ENCODE data around the gene RTN1. TPM values are rescaled to one million over a fixed set of nuclear protein-coding genes. Genes with fewer than 3 reads are reported as not detected.

Gene RTN1
- total RNA-seq, 1 donor from 2014 or later: 518 TPM

DNA sequence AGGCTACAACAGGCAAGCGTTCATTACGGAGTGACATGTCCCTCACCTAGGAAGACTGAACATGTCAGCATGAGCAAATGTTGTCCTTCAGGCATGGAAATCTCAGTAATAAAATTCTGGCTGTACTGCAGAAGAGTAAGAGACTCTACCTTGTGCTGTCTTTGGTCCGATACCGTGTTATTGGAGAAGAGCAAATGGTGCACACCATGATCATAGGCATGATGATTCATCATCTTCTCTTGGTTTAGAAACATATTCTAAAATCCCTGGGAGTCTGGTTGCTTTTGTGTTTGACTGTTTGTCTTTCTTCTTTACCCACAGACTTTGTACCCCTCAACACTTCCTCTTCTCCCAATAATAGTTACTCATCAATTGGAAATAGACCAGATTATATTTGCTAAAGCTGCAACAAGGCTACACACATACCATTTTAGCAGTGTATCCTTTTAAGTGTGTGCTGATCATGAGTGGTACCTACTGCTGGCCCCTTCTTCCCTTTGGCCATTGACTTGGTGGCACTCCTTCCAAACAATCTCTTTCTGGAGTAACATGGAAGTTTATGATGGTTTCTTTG is 93.5 kb downstream of the RTN1 start:
- Mint-ChIP-seq H3K27ac (ENCODE audit: unreplicated experiment) (no peak overlapping the region), H3K27me3 (ENCODE audit: unreplicated experiment) (no peaks in the 10 kb centered on the region), H3K9me3 (ENCODE audit: unreplicated experiment) (no peaks in the 10 kb centered on the region), H3K36me3 (ENCODE audit: unreplicated experiment) (no peaks in the 10 kb centered on the region), H3K4me3 (ENCODE audit: unreplicated experiment) (no peak overlapping the region), H3K4me1 (ENCODE audit: low read depth, unreplicated experiment) (peaks cover 8% of the 10 kb centered on the region)
- TF ChIP-seq, protein P1, sequence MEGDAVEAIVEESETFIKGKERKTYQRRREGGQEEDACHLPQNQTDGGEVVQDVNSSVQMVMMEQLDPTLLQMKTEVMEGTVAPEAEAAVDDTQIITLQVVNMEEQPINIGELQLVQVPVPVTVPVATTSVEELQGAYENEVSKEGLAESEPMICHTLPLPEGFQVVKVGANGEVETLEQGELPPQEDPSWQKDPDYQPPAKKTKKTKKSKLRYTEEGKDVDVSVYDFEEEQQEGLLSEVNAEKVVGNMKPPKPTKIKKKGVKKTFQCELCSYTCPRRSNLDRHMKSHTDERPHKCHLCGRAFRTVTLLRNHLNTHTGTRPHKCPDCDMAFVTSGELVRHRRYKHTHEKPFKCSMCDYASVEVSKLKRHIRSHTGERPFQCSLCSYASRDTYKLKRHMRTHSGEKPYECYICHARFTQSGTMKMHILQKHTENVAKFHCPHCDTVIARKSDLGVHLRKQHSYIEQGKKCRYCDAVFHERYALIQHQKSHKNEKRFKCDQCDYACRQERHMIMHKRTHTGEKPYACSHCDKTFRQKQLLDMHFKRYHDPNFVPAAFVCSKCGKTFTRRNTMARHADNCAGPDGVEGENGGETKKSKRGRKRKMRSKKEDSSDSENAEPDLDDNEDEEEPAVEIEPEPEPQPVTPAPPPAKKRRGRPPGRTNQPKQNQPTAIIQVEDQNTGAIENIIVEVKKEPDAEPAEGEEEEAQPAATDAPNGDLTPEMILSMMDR (IDR thresholded peaks at IDR 0.05; ENCODE audit: partially characterized antibody, unreplicated experiment): no peak
- no peak for DNase-seq

DNA sequence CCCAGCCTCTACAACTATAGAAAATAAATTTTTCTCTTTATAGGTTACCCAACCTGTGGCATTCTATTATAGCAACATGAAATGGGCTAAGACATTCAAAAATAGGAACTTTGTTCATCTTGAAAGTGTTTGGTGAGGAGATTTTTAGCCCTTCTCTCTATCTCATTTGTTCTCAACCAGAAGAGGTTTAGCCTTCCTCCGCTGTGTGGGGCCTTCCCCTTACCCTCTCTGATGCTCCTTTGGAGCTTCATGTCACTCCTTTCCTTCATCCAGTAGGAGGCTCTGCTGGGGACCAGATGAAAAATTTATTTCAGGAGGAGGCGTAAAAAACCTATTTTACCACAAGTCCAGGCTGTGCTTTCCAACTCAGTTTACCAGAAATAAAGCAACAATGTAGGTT is 94.1 kb downstream of the RTN1 start:
- Mint-ChIP-seq H3K27me3 (ENCODE audit: unreplicated experiment) (no peaks in the 10 kb centered on the region), H3K4me3 (ENCODE audit: unreplicated experiment) (no peak overlapping the region), H3K9me3 (ENCODE audit: unreplicated experiment) (no peaks in the 10 kb centered on the region), H3K27ac (ENCODE audit: unreplicated experiment) (no peak overlapping the region), H3K36me3 (ENCODE audit: unreplicated experiment) (no peaks in the 10 kb centered on the region), H3K4me1 (ENCODE audit: low read depth, unreplicated experiment) (peaks cover 8% of the 10 kb centered on the region)
- no peak for DNase-seq
- TF ChIP-seq, protein P1 (IDR thresholded peaks at IDR 0.05; ENCODE audit: partially characterized antibody, unreplicated experiment): no peak

DNA sequence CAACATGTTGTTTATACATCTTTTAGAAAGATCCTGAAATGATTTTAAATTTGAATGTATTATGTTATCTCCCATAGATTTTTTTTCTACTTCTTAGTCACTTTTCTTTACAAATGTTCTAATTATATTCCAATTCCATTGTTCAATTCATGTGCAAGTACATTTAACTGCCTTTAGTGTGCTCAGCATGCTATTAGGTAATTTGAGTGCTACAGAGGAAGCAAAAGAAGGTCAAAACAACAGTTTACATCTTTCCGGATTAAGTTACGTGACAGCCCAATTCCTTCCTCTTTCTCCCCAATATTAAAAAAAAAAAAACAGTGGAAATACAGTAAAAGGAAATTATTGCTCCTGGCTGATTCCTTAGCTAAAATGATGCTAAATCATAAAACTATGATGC is 98.3 kb downstream of the RTN1 start:
- Mint-ChIP-seq H3K36me3 (ENCODE audit: unreplicated experiment) (no peaks in the 10 kb centered on the region), H3K4me1 (ENCODE audit: low read depth, unreplicated experiment) (peaks cover 10% of the 10 kb centered on the region), H3K27me3 (ENCODE audit: unreplicated experiment) (no peaks in the 10 kb centered on the region), H3K9me3 (ENCODE audit: unreplicated experiment) (no peaks in the 10 kb centered on the region), H3K27ac (ENCODE audit: unreplicated experiment) (peak overlapping the region; percentile 18), H3K4me3 (ENCODE audit: unreplicated experiment) (no peak overlapping the region)
- TF ChIP-seq, protein P1 (IDR thresholded peaks at IDR 0.05; ENCODE audit: partially characterized antibody, unreplicated experiment): no peak
- no peak for DNase-seq

DNA sequence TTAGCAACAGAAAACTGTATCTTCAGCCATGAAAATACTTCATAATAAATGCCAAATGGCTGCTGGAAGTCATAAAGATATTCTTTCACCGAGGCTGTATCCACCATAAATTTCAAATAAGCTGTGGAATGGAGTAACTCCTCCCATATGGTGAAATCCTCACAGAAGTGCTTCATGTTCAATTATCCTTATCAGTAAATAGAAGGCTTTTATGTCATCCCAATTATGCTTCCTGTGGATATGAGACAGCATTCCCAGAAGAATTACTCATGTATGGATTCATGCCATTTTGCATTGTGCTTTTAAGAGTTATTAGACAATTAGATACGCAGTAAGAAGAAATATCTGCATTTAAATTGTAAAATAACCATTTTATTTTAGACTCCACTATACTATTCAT is 99.0 kb downstream of the RTN1 start:
- Mint-ChIP-seq H3K27ac (ENCODE audit: unreplicated experiment) (no peak overlapping the region), H3K4me3 (ENCODE audit: unreplicated experiment) (no peak overlapping the region), H3K4me1 (ENCODE audit: low read depth, unreplicated experiment) (peaks cover 10% of the 10 kb centered on the region), H3K9me3 (ENCODE audit: unreplicated experiment) (no peaks in the 10 kb centered on the region), H3K36me3 (ENCODE audit: unreplicated experiment) (no peaks in the 10 kb centered on the region), H3K27me3 (ENCODE audit: unreplicated experiment) (no peaks in the 10 kb centered on the region)
- TF ChIP-seq, protein P1 (IDR thresholded peaks at IDR 0.05; ENCODE audit: partially characterized antibody, unreplicated experiment): no peak
- no peak for DNase-seq

DNA sequence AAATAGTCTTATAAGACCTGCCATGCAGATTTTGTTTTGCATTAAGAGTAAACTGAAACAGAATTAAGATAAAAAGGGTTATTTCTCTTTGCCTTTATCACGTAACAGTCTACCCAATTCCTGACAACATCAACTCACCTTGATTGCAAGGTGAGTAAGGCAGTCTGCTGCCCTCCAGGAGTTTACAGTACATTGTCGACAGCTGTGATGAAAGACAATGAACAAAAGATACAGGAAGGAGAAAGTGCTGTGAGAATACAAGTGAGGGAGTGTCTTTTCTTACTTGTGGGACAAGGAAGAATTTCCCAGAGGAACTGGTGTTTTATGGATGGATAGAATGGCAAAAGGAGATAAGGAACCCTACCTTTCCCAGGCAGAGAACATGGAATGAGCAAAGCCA is 101.0 kb downstream of the RTN1 start:
- no peaks in the 10 kb centered on the region for H3K27me3 Mint-ChIP-seq (ENCODE audit: unreplicated experiment)
- no peaks in the 10 kb centered on the region for H3K9me3 Mint-ChIP-seq (ENCODE audit: unreplicated experiment)
- DNase-seq: no peak
- peaks cover 10% of the 10 kb centered on the region for H3K4me1 Mint-ChIP-seq (ENCODE audit: low read depth, unreplicated experiment)
- H3K36me3 Mint-ChIP-seq (ENCODE audit: unreplicated experiment): no peaks in the 10 kb centered on the region
- H3K27ac Mint-ChIP-seq (ENCODE audit: unreplicated experiment): no peak overlapping the region
- H3K4me3 Mint-ChIP-seq (ENCODE audit: unreplicated experiment): no peak overlapping the region
- TF ChIP-seq, protein P1 (IDR thresholded peaks at IDR 0.05; ENCODE audit: partially characterized antibody, unreplicated experiment): no peak

All from glutamatergic neuron (in vitro differentiated cells).